ENCODE results near the gene CCL18. TPM values are rescaled to one million over a fixed set of nuclear protein-coding genes. Genes with fewer than 3 reads are reported as not detected.

The CCL18 gene
- total and polyA plus RNA-seq, 2 donors (not counting 3 experiments of a cell fraction or from before 2014, with no cell fraction given): not detected

DNA sequence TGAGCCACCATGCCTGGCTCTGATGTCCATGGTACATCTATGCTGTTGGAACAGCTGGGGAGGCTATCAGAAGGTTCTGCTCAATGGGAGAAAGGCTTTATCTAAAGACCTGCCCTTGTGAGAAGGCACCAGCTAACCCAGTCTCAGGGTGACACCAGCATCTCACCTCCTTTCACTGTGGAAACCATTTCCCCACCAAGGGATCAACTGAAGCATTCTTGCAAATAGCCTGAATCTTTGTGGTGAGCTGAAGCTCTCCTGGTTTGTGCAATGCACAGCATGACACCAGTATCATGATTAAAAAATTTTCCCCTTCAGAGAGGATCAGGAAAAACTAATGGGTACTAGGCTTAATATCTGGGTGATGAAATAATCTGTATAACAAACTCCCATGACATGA is 5.1 kb downstream of the CCL18 start:
- no peak overlapping the region for H3K27ac ChIP-seq (ENCODE audit: insufficient read depth, low read depth, low read length)
- no peaks in the 10 kb centered on the region for H3K9me1 ChIP-seq (replicated peaks; ENCODE audit: control insufficient read depth, extremely low read depth, insufficient read depth, low read length)
- H3K4me3 ChIP-seq (replicated peaks in 1 of 3; ENCODE audit: insufficient read depth in 1 of 3, low read depth in 1 of 3, low read length in 3 of 3): no peak overlapping the region
- ChIA-PET CTCF (interaction anchor here (0.9 to 11.3 kb wide), 2 partner anchors 17 to 96 kb away, joined by 3 to 467 read pairs; no protein-coding TSS in a partner anchor), POLR2A (no interaction called here)
- TF ChIP-seq GATA2 (IDR thresholded peaks at IDR 0.05; ENCODE audit: insufficient read depth, insufficient read length, low read depth, low read length) (no peak), POLR2A (IDR thresholded peaks at IDR 0.05; ENCODE audit: low read depth, low read length) (no peak), JUN (IDR thresholded peaks at IDR 0.05; ENCODE audit: borderline replicate concordance, insufficient read depth, insufficient read length, low read depth) (no peak), POLR2AphosphoS5 (IDR thresholded peaks at IDR 0.05; ENCODE audit: insufficient read depth, low read depth, low read length) (no peak), MAX (IDR thresholded peaks at IDR 0.05; ENCODE audit: insufficient read depth, insufficient read length) (no peak), EZH2 (IDR thresholded peaks at IDR 0.05; ENCODE audit: borderline replicate concordance, low read depth, low read length, severe bottlenecking) (no peak), MYC (IDR thresholded peaks at IDR 0.05; ENCODE audit: low read depth, low read length) (no peak), FOS (IDR thresholded peaks at IDR 0.05; ENCODE audit: borderline replicate concordance, insufficient read depth, low read length) (no peak)
- TF ChIP-seq, protein P1, sequence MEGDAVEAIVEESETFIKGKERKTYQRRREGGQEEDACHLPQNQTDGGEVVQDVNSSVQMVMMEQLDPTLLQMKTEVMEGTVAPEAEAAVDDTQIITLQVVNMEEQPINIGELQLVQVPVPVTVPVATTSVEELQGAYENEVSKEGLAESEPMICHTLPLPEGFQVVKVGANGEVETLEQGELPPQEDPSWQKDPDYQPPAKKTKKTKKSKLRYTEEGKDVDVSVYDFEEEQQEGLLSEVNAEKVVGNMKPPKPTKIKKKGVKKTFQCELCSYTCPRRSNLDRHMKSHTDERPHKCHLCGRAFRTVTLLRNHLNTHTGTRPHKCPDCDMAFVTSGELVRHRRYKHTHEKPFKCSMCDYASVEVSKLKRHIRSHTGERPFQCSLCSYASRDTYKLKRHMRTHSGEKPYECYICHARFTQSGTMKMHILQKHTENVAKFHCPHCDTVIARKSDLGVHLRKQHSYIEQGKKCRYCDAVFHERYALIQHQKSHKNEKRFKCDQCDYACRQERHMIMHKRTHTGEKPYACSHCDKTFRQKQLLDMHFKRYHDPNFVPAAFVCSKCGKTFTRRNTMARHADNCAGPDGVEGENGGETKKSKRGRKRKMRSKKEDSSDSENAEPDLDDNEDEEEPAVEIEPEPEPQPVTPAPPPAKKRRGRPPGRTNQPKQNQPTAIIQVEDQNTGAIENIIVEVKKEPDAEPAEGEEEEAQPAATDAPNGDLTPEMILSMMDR (IDR thresholded peaks at IDR 0.05; ENCODE audit: extremely low read depth in 1 of 2, insufficient read depth in 1 of 2, low read depth in 1 of 2, low read length in 2 of 2): no peak
- H4K20me1 ChIP-seq (replicated peaks; ENCODE audit: control insufficient read depth, extremely low read depth, insufficient read depth, low read length): no peaks in the 10 kb centered on the region
- dilution Hi-C loops (cut with MboI; ENCODE audit: extremely low pct_ligation_motif_present, low sequenced_read_pairs) (no loop called here), intact Hi-C loops (cut with micrococcal nuclease) (no loop called here)
- H3K27me3 ChIP-seq (ENCODE audit: control insufficient read depth in 2 of 2, insufficient read depth in 2 of 2, low read length in 2 of 2): no peaks in the 10 kb centered on the region
- H3K79me2 ChIP-seq (ENCODE audit: control insufficient read depth, insufficient read depth, low read length): no peaks in the 10 kb centered on the region
- H3K4me2 ChIP-seq (ENCODE audit: insufficient read depth, low read length): no peak overlapping the region
- H3K9ac ChIP-seq (replicated peaks; ENCODE audit: extremely low read depth, insufficient read depth, low read length): no peak overlapping the region
- no peaks in the 10 kb centered on the region for H3K36me3 ChIP-seq (ENCODE audit: control insufficient read depth in 2 of 2, extremely low read depth in 1 of 2, insufficient read depth in 2 of 2, low read length in 2 of 2)
- no peaks in the 10 kb centered on the region for H3K9me3 ChIP-seq (replicated peaks; ENCODE audit: control insufficient read depth, insufficient read depth, low read length)
- no peaks in the 10 kb centered on the region for H3K4me1 ChIP-seq (ENCODE audit: control insufficient read depth, extremely low read depth, insufficient read depth, low read length)
- DNase-seq (ENCODE audit: low read depth, low spot score): no peak
- H2AFZ ChIP-seq (ENCODE audit: low read depth, low read length): no peak overlapping the region
- no TSS peak for BruUV-seq (replicated peaks)
- FAIRE-seq: no peak
